Hippocampal formation (tissue), 2 donors: ENCODE measurements around the gene CARS2.
"Not testable (repeated sequence)": the region's sequence is repeated elsewhere in the genome, so short reads cannot be mapped to it uniquely, and the experiment has no call there.

Experiments
- DNase-seq, 2 donors: peaks; one replicate each; lab custom pipeline; 2025; lab: John Stamatoyannopoulos, UW

CARS2 gene

GRCh38 chr13:110705826-110706569 is at the start of gene CARS2:
CARS2 (minus strand) TSS chr13:110706116; CDS start chr13:110706093, 23 bp downstream.
- peak; percentile 87 to 94 for DNase-seq

- no peak for DNase-seq
Measured at GRCh38 chr13:110748271-110748670, 42.4 kb upstream of the CARS2 start.

GRCh38 chr13:110746438-110746837 is 40.5 kb upstream of the CARS2 start:
- DNase-seq: no peak

- DNase-seq: no peak
Measured at GRCh38 chr13:110743687-110744086, 37.8 kb upstream of the CARS2 start.

GRCh38 chr13:110737555-110737954 is 31.6 kb upstream of the CARS2 start:
- no peak for DNase-seq

- no peak for DNase-seq
Measured at GRCh38 chr13:110734561-110734960, 28.6 kb upstream of the CARS2 start.

GRCh38 chr13:110731072-110731471 is 25.2 kb upstream of the CARS2 start:
- no peak for DNase-seq

GRCh38 chr13:110726726-110727125 is 20.8 kb upstream of the CARS2 start:
- DNase-seq: no peak

GRCh38 chr13:110726153-110726552 is 20.2 kb upstream of the CARS2 start:
- DNase-seq: not testable (repeated sequence)

GRCh38 chr13:110723598-110723997 is 17.7 kb upstream of the CARS2 start:
- no peak for DNase-seq

- DNase-seq: no peak
Measured at GRCh38 chr13:110722971-110723370, 17.1 kb upstream of the CARS2 start.

- no peak for DNase-seq
Measured at GRCh38 chr13:110719036-110719710, 13.3 kb upstream of the CARS2 start.

GRCh38 chr13:110716247-110716515 is 10.3 kb upstream of the CARS2 start:
- no peak for DNase-seq

GRCh38 chr13:110715395-110716246 is 9.7 kb upstream of the CARS2 start:
- DNase-seq: peak; percentile 100

- DNase-seq: peak; percentile 11 to 66
Measured at GRCh38 chr13:110714797-110715394, 9.0 kb upstream of the CARS2 start.

GRCh38 chr13:110713981-110714796 is 8.3 kb upstream of the CARS2 start:
- DNase-seq: peak; percentile 46 to 66

GRCh38 chr13:110713642-110713952 is 7.7 kb upstream of the CARS2 start, which contains the start of gene ING1:
ING1 (plus strand) TSS chr13:110713700; CDS start chr13:110714150, 450 bp downstream.
- peak in 1 of 2 donors; percentile 69 for DNase-seq

GRCh38 chr13:110712849-110713641 is 7.1 kb upstream of the CARS2 start:
- peak; percentile 98 to 99 for DNase-seq

GRCh38 chr13:110712081-110712848 is 6.3 kb upstream of the CARS2 start:
- peak; percentile 87 to 88 for DNase-seq
